Neutrophil (primary cell): ENCODE results near the gene SPACA4.
A peak's percentile ranks its signal among the peaks of the same experiment; 100 is the strongest.

ENCODE experiments used
- H3K27ac ChIP-seq: fragments of 200-600 bp; sonication (generic); 2 replicates; pipeline ENCODE4 v1.5.1; 2016; ENCODE audit warnings: mild to moderate bottlenecking, moderate library complexity
- H3K27me3 ChIP-seq: fragments of 200-600 bp; sonication (generic); 2 replicates; pipeline ENCODE4 v1.6.0; 2016; ENCODE audit warnings: mild to moderate bottlenecking
- H3K36me3 ChIP-seq: fragments of 200-600 bp; sonication (generic); 2 replicates; pipeline ENCODE4 v1.5.1; 2017
- H3K4me1 ChIP-seq, 2 experiments: fragments of 200-600 bp in 1 of 2; sonication (generic) in 1 of 2; 1 replicate in 1 of 2; 2 replicates in 1 of 2; pipeline versions ENCODE4 v1.5.1 to v1.6.1; 2013 to 2016; ENCODE audit warnings: low read depth in 1 of 2, low read length in 1 of 2, mild to moderate bottlenecking in 1 of 2, moderate library complexity in 1 of 2; ENCODE audit not compliant: control insufficient read depth in 1 of 2, insufficient read depth in 1 of 2
- H3K4me3 ChIP-seq, 2 experiments: fragments of 200-600 bp in 1 of 2; sonication (generic) in 1 of 2; 1 replicate in 1 of 2; 2 replicates in 1 of 2; pipeline ENCODE4 v1.5.1; 2013 to 2016; ENCODE audit warnings: low read depth in 1 of 2, low read length in 1 of 2, mild to moderate bottlenecking in 1 of 2, moderate library complexity in 1 of 2
- H3K9me3 ChIP-seq: fragments of 200-600 bp; sonication (generic); 2 replicates; pipeline ENCODE4 v1.5.1; 2016
- CTCF ChIP-seq: fragments of 200-600 bp; sonication (generic); IDR thresholded peaks from 2 replicates; pipeline ENCODE4 v1.5.1; 2016; ENCODE audit warnings: antibody characterized with exemption

Gene SPACA4

GRCh38 chr19:48627865-48628314 lies 21.3 kb downstream of the SPACA4 start:
- H3K9me3 ChIP-seq: no peaks in the 10 kb centered on the region
- H3K4me3 ChIP-seq: no peak overlapping the region
- H3K4me1 ChIP-seq: peaks cover 30% of the 10 kb centered on the region in 2 experiments
- peaks cover 48% of the 10 kb centered on the region for H3K36me3 ChIP-seq
- TF ChIP-seq CTCF: no peak
- no peak overlapping the region for H3K27ac ChIP-seq
- H3K27me3 ChIP-seq: no peaks in the 10 kb centered on the region

GRCh38 chr19:48628486-48629296 lies 22.1 kb downstream of the SPACA4 start:
- Histone ChIP-seq H3K36me3 (peaks cover 54% of the 10 kb centered on the region), H3K27ac (no peak overlapping the region), H3K9me3 (no peaks in the 10 kb centered on the region), H3K27me3 (no peaks in the 10 kb centered on the region), H3K4me1 (peaks cover 28 to 34% of the 10 kb centered on the region in 2 experiments), H3K4me3 (no peak overlapping the region)
- no peak for TF ChIP-seq CTCF

GRCh38 chr19:48629297-48629598 lies 22.7 kb downstream of the SPACA4 start:
- no peak overlapping the region for H3K27ac ChIP-seq
- H3K9me3 ChIP-seq: no peaks in the 10 kb centered on the region
- H3K27me3 ChIP-seq: no peaks in the 10 kb centered on the region
- peaks cover 54% of the 10 kb centered on the region for H3K36me3 ChIP-seq
- no peak overlapping the region for H3K4me3 ChIP-seq
- H3K4me1 ChIP-seq: peaks cover 30 to 34% of the 10 kb centered on the region in 2 experiments
- TF ChIP-seq CTCF: no peak

GRCh38 chr19:48629599-48630295 lies 23.2 kb downstream of the SPACA4 start:
- Histone ChIP-seq H3K4me1 (peaks cover 31 to 35% of the 10 kb centered on the region in 2 experiments), H3K27ac (no peak overlapping the region), H3K9me3 (no peaks in the 10 kb centered on the region), H3K36me3 (peaks cover 54% of the 10 kb centered on the region), H3K4me3 (no peak overlapping the region), H3K27me3 (no peaks in the 10 kb centered on the region)
- no peak for TF ChIP-seq CTCF

GRCh38 chr19:48630296-48631063 lies 23.9 kb downstream of the SPACA4 start:
- Histone ChIP-seq H3K27me3 (no peaks in the 10 kb centered on the region), H3K36me3 (peaks cover 54% of the 10 kb centered on the region), H3K27ac (peak overlapping the region; percentile 74), H3K4me1 (peaks cover 37 to 42% of the 10 kb centered on the region in 2 experiments), H3K9me3 (no peaks in the 10 kb centered on the region), H3K4me3 (peak overlapping the region in 1 of 2 experiments; percentile 24)
- TF ChIP-seq CTCF: no peak
